GM19397 (cell line): ENCODE data around the gene KAT5.
"Not testable (repeated sequence)": the region's sequence is repeated elsewhere in the genome, so short reads cannot be mapped to it uniquely, and the experiment has no call there.

Experiments
- ATAC-seq: cut with Tn5 transposase; IDR thresholded peaks from one replicate; pipeline ENCODE4 v1.9.1; 2021; ENCODE audit warnings: mild to moderate bottlenecking, moderate library complexity; ENCODE audit not compliant: unreplicated experiment

The KAT5 gene

DNA sequence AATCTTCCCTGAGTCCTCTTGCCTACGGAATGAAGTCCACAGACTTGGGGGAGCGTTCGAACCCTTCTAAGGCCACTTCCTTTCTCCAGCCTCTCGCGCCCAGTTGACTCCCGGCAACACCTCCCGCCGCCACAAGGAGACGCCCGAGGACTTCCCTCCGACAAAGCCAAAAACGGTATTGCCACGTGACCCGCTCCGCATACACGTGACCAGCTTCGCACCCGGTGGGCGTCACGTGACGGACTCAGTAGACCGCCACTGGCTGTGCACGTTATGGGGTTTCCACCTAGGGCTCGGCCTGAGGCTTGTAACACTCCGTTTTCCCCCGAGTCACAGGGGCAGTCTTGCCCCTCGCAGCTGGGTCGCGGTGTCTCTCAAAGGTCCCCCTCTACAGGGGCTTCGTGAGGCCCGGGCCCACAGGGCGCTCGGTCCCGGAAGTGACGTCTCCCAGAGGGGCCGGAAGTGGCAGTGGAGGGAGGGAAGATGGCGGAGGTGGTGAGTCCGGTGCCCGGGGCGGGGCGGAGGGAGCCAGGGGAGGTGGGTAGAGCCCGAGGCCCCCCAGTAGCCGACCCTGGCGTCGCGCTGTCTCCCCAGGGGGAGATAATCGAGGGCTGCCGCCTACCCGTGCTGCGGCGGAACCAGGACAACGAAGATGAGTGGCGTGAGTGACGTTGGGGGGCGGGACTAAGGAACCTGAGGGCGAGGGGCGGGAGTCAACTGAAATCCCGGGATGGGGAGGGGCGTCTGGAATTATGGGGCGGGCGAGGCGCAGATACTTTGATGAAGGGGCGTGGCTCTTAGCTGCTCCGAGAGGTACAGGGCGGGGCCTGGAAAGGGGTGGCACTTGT is at the start of gene KAT5:
Gene KAT5, plus strand, starts transcription at position 468 of the 848 bp plus-strand sequence. Its CDS starts 16 bp downstream, at position 484.
- ATAC-seq = peak; percentile 85

DNA sequence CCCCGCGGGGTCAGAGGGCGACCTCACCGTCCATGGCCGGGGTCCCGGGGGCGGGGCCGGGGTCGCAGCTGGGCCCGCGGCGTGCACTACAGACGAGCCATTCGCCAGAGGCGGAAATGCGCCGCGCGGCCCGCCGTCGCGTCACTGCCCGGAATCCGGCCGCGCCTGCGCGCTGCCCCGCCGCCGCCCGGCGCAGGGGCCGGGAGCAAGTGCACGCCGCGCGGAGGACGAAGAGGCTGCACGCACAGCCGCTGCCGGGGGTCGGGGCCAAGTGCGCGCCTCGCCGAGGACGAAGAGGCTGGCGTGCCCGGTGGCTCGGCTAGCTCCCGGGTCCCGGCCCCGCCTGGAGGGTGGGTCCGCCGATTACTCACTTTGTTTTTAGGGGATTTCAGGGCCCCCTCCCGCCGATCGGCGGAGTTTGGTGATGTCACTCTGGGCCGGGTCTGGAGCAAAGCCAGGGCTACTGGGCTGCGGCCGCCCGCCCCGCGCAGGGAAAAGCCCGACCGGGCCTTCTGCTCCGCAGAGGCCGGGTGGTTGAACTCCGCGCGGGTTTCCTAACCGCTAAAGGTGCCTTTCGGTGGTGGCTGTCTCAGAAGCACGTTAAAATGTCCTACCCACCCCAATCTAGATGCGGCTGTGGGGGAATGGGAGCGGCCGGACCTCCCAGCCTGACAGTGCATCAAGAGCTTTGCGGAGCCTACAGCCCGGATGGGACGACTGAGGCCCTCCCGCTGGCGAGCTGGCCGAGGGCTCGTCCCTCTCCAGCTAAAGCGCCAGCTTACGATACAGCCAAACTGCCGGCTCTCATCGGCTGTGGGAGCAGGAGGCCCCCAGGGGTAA is 49.0 kb upstream of the KAT5 start, which contains the start of gene RELA:
Gene RELA, minus strand, starts transcription at position 118 of the 840 bp plus-strand sequence. Its CDS starts 84 bp downstream, at position 34.
- peak; percentile 80 for ATAC-seq

DNA sequence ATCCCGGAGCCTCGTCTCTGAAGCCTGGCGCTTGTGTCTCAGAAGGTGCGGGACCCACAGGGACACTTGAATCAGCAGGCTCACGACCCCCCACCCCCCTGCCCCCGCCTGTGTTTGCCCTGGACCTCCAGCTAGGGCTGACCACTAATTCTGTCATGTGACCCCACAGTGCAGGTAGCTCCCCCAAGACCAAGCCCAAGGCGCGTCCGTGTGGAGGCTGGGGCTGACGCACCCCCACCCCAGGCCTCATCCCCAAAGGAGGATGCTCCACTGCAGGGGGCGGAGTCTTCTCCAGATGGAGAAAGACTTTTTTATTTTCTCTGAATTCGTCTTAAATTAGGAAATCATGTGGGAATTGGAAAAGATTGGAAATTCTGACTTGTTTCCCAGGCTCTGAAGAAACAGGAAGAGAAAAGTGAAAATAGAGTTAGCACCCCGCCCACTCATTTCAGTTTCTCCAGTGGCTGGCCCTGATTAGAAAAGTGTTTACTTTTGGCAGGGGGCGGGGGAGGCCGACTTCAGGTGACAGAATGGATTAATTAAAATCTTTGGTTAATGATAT is 48.3 kb upstream of the KAT5 start:
- peak; percentile 4 for ATAC-seq

- ATAC-seq = no peak
Measured at GRCh38 chr11:65672180-65672860, 39.7 kb upstream of the KAT5 start.

GRCh38 chr11:65672982-65673381 is 39.1 kb upstream of the KAT5 start:
- ATAC-seq = no peak

DNA sequence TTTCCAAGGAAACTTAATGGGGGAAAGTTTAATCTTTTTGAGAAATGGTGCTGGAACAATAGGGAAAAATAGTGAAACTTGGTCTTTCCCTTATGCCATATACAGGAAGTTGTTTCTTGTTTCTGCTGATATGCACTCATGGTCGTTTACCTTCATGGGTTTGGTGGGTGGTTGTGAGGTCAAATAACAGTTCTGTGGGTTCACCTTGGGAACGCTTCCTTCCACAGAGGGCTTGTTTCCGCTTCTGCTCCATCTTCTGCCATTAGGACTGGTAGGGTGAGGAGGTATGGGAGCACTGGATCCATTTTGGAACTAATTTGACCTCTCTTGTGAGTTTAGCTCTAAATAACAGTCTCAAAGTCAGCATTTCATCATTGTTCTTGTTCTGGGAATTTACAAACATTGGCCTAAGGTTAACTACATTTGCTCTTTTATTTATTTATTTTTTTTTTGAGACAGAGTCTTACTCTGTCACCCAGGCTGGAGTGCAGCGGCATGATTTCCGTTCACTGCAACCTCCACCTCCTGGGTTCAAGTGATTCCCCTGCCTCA is 31.8 kb upstream of the KAT5 start:
- no peak for ATAC-seq

- not testable (repeated sequence) for ATAC-seq
Measured at GRCh38 chr11:65683480-65683879, 28.6 kb upstream of the KAT5 start.

- no peak for ATAC-seq
Measured at GRCh38 chr11:65685981-65686380, 26.1 kb upstream of the KAT5 start.

- not testable (repeated sequence) for ATAC-seq
Measured at GRCh38 chr11:65691847-65692246, 20.2 kb upstream of the KAT5 start.

GRCh38 chr11:65692367-65692766 is 19.7 kb upstream of the KAT5 start:
- no peak for ATAC-seq

GRCh38 chr11:65695459-65696241 is 16.4 kb upstream of the KAT5 start:
- no peak for ATAC-seq

DNA sequence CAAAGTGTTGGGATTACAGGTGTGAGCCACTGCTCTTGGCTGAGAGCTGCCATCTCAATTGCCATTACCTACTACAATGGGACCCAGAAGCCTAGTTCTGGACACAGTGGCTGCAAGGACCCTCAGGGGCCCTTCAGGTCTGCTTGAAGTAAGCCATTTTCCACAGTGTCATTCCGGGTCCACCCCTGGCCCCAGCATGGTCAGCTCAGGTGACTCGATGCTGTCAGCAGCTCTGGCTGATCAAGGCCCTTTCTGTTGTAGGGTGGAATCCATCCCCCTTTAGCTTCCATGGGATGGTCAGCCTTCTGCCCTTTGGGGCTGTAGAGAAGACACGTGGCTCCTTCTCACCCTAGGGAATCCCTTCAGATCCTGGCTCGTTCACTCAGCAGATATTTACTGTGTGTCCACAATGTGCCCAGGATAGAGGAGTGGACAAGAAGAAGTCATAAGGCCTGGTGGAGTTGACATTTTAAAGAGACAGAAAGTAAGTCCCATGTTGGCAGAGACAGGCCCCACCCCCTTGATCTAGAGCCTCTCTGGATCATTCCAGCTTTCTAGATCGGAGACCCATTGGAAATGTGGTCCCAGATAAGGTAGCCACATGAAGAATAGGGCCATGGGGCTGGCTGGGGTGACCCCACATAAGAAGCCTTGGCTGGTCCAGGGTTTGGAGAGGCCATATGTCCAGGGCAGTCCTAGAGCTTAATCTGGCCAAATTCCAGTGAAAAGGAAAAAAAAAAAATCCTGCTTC is 15.1 kb upstream of the KAT5 start:
- no peak for ATAC-seq

- ATAC-seq = no peak
Measured at GRCh38 chr11:65698205-65698604, 13.8 kb upstream of the KAT5 start.

GRCh38 chr11:65699306-65699705 is 12.7 kb upstream of the KAT5 start:
- no peak for ATAC-seq

- no peak for ATAC-seq
Measured at GRCh38 chr11:65700399-65700798, 11.7 kb upstream of the KAT5 start.

DNA sequence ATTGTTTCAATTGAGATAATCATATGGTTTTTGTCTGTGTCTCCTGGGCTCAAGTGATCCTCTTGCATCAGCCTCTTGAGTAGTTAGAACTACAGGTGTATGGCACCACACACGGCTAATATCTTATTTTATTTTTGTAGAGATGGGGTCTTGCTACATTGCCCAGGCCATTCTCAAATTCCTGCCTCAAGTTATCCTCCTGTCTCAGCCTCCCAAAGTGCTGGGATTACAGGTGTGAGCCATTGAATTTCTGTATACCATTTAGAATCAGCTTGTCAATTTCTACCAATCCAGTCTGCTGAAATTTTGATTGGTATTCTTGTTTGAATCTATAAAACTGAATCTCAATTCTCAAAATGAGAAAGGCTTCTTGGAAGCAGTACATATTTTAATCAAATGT is 10.4 kb upstream of the KAT5 start:
- ATAC-seq = no peak

GRCh38 chr11:65703846-65704245 is 8.2 kb upstream of the KAT5 start:
- ATAC-seq = no peak

GRCh38 chr11:65706303-65706763 is 5.7 kb upstream of the KAT5 start:
- not testable (repeated sequence) for ATAC-seq

DNA sequence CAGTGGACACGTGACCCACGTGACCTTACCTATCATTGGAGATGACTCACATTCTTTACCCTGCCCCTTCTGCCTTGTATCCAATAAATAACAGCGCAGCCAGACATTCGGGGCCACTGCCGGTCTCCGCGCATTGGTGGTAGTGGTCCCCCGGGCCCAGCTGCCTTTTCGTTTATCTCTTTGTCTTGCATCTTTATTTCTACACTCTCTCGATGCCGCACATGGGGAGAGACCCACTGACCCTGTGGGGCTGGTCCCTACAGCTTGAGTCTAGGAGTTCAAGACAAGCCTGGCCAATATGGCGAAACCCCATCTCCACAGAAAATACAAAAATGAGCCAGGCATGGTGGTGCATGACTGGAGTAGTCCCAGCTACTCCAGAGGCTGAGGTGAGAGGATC is 5.0 kb upstream of the KAT5 start:
- ATAC-seq = not testable (repeated sequence)
